Uterus (tissue), 2 donors: Measurements from ENCODE around the gene STAG1.

Experiments
- CTCF ChIP-seq, 4 experiments: fragments of 200-600 bp in 2 of 4; fragments of 450-650 bp in 2 of 4; sonication (generic) in 2 of 4; IDR thresholded peaks; one replicate each; pipeline ENCODE4 v1.5.1; 2016 to 2019; ENCODE audit warnings: antibody characterized with exemption in 4 of 4, mild to moderate bottlenecking in 2 of 4, moderate library complexity in 1 of 4
- POLR2A ChIP-seq, 2 donors: fragments of 450-650 bp; IDR thresholded peaks; one replicate each; pipeline ENCODE4 v1.6.1; 2016; ENCODE audit warnings: antibody characterized with exemption in 2 of 2, mild to moderate bottlenecking in 1 of 2, moderate library complexity in 1 of 2

GRCh38 chr3:136294176-136294575 lies 458.0 kb downstream of the STAG1 start:
- TF ChIP-seq CTCF (IDR thresholded peaks at IDR 0.05) (no peak), POLR2A (IDR thresholded peaks at IDR 0.05) (no peak)
